GM18502 (cell line): ENCODE results near the gene GRHL1.

ENCODE experiments used
- ATAC-seq: cut with Tn5 transposase; IDR thresholded peaks from one replicate; pipeline ENCODE4 v1.9.1; 2021; ENCODE audit warnings: mild to moderate bottlenecking; ENCODE audit not compliant: unreplicated experiment, poor library complexity

Gene GRHL1

DNA sequence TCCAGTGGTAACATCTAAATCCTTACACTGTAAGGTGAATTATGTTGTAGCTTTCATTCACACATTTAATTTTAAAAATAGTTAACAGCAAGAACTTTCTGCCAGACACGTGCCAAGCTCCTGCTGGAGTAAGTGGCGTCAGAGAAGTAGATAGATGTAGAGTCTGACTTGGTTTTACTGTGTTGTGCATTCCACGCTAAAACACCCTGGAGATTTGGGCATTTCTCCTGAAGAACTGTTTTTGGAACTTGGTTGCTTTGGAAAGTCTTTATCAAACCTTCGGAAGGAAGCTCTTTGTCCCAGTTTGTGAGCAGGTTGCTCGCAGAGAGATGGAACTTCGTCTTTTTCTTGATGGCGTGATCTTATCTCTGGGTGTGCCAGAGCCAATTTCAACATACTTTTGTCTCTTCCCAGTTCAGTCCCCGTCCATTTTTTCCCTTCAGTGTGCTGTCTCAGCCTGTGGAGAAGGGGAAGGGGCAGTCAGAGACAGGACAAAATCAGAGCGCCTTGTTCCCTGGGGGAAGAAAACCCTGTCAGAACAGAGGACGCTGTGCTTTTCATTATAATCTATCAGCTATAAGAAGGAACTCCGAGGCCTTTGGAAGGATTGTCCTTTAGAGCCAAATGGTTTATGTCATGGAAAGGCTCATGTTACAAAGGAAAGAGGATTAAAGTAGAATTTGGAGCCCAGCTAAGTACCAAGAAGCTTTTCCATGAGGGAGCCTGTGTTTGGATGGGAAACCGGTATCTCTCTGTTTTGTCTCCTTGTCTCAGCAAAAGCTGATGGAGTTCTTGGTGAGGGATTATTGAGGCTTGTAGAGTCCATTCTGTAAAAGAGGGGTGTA lies 18.9 kb downstream of the GRHL1 start:
- no peak for ATAC-seq

DNA sequence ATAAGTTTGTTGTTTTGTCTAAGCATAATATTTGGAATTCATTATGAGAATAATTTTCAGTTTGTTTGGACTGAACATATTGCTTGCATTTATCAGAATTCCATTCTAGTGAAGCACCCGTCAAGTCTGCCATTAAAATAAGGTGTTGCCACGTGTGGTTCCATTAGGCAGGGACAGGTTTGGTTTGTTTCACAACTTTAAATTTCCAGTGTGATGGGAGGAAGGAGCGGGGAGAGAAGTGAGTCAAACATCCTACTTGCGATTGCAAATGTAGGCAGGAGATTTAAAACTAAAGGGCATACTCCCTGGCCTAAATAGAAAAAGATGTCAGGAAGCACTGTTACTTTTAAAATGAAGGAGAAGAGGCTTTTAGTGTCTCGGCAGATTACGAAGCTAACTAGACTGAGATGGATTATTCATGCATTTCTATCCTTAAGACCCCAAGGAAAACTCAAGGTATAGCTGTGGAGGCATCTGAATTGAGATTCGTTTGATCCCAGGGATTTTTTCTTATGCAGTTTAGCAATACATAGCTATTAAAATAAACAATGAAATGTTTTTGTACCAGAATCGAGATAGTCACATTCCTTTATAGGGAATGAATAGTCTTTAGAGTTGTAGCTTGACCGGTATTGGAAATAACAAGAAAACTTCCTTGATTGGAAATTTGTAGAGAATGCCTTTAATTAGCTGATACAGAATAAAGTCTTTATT lies 19.8 kb downstream of the GRHL1 start:
- no peak for ATAC-seq

DNA sequence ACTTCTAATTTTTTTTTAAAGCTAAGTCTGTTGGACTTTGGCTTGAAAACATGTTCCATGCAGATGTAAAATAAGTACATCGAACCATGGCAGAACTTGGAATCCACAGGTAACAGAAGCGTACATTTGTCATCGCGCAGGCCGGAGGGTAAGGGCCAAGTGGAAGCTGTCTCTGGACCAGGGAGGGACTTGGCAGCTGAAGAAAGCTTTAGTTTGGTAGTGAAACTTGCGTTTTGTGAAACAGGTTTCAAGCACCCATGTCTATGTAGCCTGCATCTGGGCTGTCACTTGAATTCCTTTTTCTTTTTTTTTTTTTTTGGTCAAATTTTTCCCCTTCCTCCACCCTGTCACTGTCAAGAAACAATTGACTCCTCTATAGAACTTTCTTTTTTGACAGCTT lies 20.4 kb downstream of the GRHL1 start:
- ATAC-seq, result no peak

DNA sequence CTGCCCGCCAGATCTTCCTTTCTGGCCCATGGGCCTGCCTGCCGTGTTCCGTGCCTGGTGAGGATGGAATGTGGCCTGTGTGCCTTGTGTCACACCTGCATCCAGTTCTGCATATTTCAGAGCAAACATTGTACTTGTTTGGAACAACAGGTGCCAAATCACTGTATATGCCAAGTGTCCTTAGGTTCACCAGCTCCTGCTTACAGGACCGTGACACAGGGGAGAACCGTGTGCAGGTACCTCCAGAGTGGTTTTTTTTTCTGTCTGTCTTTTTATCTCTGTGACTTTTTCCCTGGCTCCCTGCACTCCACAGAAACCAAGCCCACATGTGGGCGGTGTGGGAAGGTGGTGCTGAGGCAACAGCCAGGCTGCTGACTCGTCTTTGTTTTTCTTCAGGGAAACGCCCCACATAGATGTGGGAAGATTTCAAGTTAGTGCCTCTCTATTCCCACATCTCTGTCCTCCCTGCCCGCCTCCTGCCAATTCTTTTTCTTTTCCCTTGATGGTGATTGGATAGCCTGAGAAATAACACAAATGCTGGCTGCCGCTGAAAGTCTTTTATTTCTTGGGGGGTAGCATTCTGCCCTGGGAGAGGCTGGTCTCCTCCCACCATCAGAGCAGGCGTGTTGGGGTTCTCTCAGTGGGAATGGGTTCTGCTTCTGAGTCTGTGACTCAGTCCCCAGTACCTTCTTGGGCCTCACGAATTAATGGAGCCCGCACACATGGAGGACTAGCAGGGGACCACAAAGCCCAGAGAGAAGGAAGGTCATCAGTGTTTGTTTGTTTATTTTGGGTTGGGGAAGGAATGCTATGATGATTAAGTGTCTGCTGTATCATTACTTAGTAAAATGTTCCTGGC lies 21.4 kb downstream of the GRHL1 start:
- no peak for ATAC-seq

DNA sequence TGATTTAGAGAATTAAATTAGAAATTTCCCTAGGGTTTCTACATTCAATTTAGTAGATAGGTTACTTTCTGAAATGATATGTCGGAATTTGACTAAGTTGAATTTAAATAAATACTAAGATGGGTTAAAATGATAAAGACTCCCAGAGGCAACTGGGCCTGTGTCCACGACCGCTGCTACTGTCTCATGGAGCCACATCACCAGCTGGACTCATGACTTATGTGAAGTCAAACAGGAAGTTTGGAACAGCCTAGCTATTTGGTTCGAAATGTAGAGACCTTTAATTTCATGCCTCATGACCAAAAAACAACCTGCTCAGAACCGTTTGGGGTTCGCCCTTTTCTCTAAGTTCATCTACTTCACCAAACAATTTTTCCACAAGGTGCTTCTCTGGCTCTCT lies 22.2 kb downstream of the GRHL1 start:
- ATAC-seq, result no peak

DNA sequence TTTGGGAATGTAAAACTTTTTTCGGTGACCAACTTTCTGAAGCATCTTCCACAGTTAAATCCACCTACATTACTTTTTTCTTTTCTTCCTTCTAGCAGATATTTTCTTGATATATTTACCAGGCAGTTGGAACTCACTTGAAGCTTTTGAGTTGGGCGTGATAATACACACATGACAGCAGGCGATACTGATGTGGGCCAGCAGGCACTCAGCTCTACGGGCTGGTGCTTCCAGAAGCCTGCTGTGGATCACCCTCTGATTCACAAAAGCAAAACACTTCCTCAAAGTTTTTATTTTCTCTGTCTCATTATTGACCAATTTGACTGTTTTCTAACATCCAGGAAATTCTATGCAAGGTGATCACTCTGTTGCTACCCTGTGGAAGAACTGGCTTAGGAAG lies 22.9 kb downstream of the GRHL1 start:
- no peak for ATAC-seq

DNA sequence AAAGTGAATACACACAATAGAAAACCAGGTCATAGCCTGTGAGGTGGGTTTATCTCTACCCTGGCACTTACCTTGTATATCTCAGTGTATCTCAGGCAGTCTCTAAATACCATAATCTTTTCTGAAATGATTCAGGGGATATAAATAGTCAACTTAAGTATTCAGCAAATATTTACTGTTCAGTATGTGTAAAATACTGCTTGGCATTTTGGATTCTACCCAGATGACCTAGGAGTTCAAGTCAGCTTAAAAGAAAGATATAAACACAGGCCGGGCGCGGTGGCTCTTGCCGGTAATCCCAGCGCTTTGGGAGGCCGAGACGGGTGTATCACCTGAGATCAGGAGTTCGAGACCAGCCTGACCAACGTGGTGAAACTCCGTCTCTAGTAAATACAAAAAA lies 23.8 kb downstream of the GRHL1 start:
- no peak for ATAC-seq

DNA sequence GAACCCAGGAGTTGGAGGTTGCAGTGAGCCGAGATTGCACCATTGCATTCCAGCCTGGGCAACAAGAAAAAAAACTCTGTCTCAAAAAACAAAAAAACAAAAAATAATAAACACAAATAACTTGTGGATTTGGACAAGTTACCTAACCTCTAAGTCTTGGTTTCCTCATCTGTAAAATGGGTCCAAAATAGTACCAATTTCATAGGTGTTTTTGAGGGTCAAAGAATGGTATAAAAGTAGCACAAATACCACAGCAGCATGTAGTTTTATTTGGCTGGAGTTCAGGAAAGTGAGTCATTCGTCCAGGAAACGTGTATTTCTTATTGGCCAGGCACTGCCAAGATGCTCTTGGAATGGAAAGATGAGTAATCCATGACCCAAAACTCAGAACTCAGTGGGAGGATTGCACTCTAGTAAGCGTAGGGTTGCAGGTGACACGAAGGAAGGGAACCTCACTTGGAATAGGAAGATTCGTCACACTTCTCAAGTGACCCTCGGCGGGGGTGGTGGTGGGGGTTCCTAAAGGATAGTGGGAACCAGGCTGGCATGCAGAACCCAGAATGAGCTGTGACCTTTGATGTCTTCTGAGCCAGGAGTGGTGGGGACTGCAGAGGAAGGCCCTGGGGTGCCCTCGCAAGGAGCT lies 24.4 kb downstream of the GRHL1 start:
- no peak for ATAC-seq

DNA sequence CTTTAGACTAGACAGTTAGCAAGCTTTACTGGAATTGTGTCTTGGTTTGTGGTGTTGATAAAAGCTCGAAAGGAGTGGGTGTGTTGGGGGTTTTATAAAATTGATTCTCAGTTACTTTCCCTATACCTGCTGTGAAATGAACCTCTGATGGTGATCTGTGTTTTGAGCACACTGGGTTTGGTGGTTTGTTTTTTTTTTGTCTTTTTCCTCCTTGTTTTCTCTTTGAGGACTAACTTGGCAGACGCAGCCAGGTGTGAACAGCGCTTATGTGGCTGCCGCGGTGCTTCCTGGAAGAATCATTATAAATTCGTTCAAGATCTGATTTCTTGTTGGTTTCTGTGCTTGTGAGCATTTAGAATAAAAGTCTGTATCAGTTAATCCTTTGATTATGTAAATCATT lies 28.5 kb downstream of the GRHL1 start:
- no peak for ATAC-seq

DNA sequence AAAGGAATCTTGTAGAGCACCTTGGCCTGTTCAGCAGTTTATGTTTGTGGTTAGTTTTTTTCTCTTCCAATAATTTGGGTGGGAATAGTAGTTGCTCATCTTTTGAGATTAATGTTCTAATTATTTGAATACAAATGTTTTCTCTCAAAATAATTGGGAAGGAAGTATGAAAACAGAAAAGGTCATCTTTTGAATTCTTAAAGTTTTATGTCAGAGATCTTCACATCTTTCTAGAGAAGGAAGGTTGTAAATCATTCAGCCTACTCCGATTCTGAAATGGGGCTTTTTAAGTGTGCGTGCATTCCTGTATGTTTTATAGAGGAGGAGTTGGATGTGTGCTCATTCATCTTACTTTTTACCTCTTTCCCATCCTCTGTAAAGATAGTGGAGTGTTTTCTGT lies 29.0 kb downstream of the GRHL1 start:
- no peak for ATAC-seq

DNA sequence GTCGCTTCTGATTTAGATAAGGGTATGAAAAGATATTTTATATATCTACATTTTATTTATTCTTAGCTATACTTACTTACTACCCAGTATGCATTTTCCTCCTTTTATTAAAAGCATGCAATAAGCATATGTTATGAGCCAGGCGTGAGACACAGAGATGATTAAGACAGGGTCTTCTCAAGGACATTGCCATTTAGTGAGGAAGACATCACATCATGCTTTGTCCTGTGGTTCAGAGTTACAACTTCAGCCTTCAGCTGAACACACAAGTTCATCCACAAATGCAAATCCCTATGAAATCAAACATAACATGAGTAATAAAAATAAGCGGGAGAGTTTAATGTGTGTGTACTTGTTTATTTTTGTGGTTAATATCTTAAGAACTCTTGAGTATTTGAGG lies 30.2 kb downstream of the GRHL1 start:
- ATAC-seq, result no peak

DNA sequence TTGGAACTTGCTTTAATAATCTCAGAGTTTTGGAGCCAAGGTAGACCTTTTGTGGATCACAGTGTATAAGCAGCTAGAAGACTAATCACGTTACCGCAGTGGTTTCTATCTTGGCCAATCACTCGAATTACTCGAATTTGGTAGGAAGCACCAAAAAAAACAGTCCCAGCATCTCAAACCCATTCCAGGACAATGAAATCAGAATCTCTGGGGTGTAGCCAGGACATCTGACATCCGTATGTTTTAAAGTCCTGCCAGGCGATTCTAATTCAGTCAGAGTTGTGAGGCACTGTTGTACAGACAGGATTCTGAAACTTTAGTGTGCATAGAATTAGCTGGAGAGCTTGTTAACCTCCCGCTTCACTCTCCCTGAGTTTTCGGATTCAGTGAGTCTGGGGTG lies 30.8 kb downstream of the GRHL1 start:
- no peak for ATAC-seq

DNA sequence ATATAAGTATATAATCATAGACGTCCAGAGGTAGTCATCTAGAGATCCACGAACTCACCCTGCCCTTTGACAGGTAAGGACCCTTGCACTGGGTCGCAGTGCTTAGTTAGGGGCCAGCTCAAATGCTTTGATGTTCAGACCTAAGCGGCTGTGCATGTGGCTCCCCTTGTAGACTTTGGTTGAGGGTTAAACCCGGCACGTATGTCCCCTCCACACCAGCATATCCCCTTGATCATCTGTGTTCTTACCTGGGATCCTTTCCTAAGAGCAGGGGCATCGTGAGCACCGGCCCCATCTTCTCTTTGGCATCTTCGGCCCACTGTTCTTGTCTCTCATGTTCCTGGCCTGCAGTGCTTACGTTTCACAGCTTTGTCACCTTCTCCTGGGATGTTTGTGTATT lies 31.4 kb downstream of the GRHL1 start:
- ATAC-seq, result no peak

DNA sequence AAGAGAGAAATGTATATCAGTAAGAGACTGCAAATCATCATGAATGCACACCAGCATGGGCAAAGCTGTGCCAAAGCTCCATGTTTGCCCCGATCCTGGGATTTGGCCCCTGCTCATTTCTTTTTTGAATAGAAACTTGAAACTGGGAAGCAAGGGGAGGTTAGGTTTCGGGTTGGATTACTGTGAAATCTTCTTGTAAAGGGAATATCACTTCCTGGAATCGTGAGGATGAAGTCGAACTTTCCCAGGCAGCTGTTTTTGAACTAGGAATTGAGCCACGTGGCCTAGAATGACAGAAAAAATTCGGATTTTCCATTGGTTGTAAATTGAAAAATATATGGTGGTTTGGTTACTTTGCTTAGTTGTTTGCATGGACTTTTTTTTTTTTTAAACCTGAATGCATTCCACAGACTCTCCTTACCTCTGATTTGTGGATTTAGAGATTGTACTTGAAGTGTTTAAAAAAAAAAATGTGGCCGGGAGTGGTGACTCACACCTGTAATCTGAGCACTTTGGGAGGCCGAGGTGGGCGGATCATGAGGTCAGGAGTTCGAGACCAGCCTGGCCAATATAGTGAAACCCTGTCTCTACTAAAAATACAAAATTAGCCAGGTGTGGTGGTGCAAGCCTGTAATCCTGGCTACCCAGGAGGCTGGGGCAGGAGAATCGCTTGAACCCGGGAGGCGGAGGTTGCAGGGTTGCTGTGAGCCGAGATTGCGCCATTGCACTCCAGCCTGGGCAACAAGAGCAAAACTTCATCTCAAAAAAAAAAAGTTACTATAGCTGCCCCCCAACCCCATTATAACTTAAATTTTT lies 32.1 kb downstream of the GRHL1 start:
- no peak for ATAC-seq

DNA sequence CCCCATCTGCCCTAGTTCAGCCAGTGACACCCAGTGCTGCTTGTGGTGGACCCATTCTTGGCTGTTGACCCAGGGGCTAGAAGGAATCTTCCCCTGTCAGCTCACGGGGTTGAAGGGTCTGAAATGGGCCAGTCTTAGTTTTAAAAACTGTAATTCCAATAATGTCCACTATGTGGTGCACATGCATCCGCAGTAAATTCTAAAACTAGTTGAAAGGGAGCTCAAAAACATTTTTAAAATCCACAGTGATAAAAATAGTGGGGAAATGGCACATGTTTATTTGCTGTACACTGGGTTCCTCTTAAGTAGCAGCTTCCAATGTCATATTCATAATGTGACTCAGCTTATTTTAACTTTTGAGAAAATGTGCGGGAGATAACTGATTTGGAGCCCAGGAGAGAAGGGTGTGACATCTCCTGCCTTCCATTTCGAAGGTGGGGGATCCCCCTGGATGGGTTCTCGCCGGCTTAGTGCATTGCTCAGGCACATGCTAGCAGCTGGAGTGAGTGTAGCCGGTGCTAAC lies 32.8 kb downstream of the GRHL1 start:
- ATAC-seq, result no peak

DNA sequence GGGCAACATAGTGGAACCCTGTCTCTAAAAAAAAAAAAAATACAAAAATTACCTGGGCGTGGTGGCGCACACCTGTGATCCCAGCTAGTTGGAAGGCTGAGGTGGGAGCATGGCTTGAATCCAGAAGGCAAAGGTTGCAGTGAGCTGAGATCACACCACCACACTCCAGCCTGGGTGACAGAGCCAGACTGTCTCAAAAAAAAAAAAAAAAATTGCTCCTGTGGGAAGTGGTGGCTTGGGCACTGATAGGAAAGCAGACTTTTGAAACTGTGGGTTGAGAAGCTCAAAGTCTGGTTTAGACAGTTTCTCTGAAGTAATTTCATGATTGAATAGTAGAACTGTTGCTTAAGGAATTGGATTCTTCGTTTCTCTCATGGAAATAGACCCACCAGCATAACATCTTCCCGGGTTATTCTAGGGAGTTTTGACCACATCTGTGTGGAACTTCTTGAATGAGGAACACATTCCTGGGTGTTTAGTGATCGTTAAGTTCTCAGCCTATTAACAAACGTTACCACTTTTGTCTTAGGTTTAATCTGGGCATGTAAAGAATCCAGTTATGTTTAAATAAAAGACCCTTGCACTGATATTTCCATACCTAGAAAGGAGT lies 33.5 kb downstream of the GRHL1 start:
- no peak for ATAC-seq

DNA sequence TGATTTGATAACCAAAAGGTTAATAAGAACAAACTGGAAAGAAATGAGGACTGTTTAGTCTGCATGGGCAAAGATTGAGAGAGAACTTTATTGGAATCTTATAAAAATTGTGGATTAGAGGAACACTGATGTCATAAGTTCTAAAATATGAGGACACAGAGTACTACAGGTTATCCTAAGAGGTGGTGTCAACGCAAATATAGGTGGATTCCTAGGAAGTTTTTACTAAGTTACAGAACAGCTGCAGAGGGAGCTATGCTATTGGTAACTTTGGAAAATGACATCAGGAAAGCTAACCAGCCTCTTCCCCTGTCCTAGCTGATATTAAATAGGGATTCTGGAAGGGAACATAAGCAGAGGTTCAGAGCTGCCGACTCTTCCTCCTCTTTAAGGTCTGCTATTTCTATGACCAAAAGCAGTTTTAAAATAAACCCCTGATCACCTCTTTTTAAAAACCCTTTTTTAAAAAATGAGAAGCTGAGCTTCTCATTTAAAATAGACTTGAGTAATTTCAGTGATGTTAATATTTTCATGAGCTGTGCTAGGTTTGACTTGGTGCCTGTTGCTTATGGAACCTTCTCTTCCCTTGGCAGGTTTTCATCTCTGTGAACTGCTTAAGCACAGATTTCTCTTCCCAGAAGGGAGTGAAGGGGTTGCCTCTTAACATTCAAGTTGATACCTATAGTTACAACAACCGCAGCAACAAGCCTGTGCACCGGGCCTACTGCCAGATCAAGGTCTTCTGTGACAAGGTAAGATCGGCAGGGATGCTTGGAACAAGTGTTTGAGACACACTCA lies 34.2 kb downstream of the GRHL1 start:
- ATAC-seq, result no peak

DNA sequence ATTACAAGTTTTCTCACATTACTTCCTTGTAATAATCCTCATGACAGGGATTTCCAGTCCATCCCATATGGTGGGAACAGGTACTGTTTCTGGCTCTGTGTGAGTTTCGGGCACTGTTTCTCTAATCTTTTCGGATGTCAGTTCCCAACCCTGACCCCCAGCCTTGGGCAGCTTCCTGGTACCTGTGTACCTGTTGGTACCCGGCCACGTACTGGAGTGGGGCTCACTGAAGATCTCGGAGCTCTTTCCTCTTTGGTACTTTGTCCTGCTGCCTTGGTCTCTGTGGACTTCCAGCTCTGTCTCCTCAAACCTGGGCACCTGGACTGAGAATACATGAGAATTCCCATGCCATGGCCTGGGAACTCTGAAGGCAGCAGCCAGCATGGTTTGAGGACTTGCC lies 36.8 kb downstream of the GRHL1 start:
- ATAC-seq, result no peak
